SK-N-SH treated with all-trans-retinoic acid at 6 μM for 48 hours (cell line): ENCODE data around the gene MGME1.

Experiments
- ATAC-seq: fragments of 200-7000 bp; cut with Tn5 transposase; 3 replicates; pipeline ENCODE4 v1.9.1; 2020; ENCODE audit warnings: mild to moderate bottlenecking, moderate library complexity
- ARNTL ChIP-seq: fragments of 450-650 bp; formaldehyde crosslinking; IDR thresholded peaks from 2 replicates; pipeline ENCODE4 v1.5.0; 2020; ENCODE audit warnings: low read depth, mild to moderate bottlenecking, moderate library complexity, borderline replicate concordance
- CSDC2 ChIP-seq: fragments of 250-450 bp; sonication (Bioruptor Pico); IDR thresholded peaks from 2 replicates; pipeline ENCODE4 v1.5.0; 2020; ENCODE audit warnings: mild to moderate bottlenecking, moderate library complexity
- ESRRG ChIP-seq: fragments of 250-450 bp; sonication (Bioruptor Pico); IDR thresholded peaks from 2 replicates; pipeline ENCODE4 v1.6.1; 2021; ENCODE audit warnings: mild to moderate bottlenecking
- GLIS3 ChIP-seq: fragments of 250-450 bp; sonication (Bioruptor Pico); IDR thresholded peaks from 2 replicates; pipeline ENCODE4 v1.5.0; 2020; ENCODE audit warnings: mild to moderate bottlenecking, moderate library complexity
- ISL1 ChIP-seq: fragments of 250-450 bp; sonication (Bioruptor Pico); IDR thresholded peaks from 2 replicates; pipeline ENCODE4 v2.1.2; 2022; ENCODE audit warnings: mild to moderate bottlenecking, moderate library complexity
- OSR1 ChIP-seq: fragments of 250-450 bp; sonication (Bioruptor Pico); IDR thresholded peaks from 2 replicates; pipeline ENCODE4 v1.8.0; 2022; ENCODE audit warnings: moderate library complexity, mild to moderate bottlenecking, inconsistent platforms
- PPARA ChIP-seq: fragments of 250-450 bp; sonication (Bioruptor Pico); IDR thresholded peaks from 2 replicates; pipeline ENCODE4 v1.5.0; 2020; ENCODE audit warnings: mild to moderate bottlenecking, borderline replicate concordance
- RARB ChIP-seq: fragments of 250-450 bp; sonication (Bioruptor Pico); IDR thresholded peaks from 2 replicates; pipeline ENCODE4 v1.8.0; 2021; ENCODE audit warnings: mild to moderate bottlenecking, moderate library complexity
- SNAI2 ChIP-seq: fragments of 250-450 bp; sonication (Bioruptor Pico); IDR thresholded peaks from 2 replicates; pipeline ENCODE4 v1.5.0; 2020; ENCODE audit warnings: mild to moderate bottlenecking, moderate library complexity
- TCF4 ChIP-seq: fragments of 250-450 bp; sonication (Bioruptor Pico); IDR thresholded peaks from 2 replicates; pipeline ENCODE4 v1.8.0; 2021; ENCODE audit warnings: mild to moderate bottlenecking, moderate library complexity, borderline replicate concordance
- TOX ChIP-seq: fragments of 250-450 bp; sonication (Bioruptor Pico); IDR thresholded peaks from 2 replicates; pipeline ENCODE4 v1.8.0; 2021; ENCODE audit warnings: mild to moderate bottlenecking, moderate library complexity, borderline replicate concordance
- ZC3H10 ChIP-seq: fragments of 250-450 bp; sonication (Bioruptor Pico); IDR thresholded peaks from 2 replicates; pipeline ENCODE4 v1.5.1; 2021; ENCODE audit warnings: mild to moderate bottlenecking, moderate library complexity
- ZFP3 ChIP-seq: fragments of 250-450 bp; sonication (Bioruptor Pico); IDR thresholded peaks from 2 replicates; pipeline ENCODE4 v1.5.0; 2020; ENCODE audit warnings: mild to moderate bottlenecking, moderate library complexity
- ZFP30 ChIP-seq: fragments of 450-650 bp; formaldehyde crosslinking; IDR thresholded peaks from 2 replicates; pipeline ENCODE4 v1.5.0; 2022; ENCODE audit warnings: mild to moderate bottlenecking, moderate library complexity
- ZNF565 ChIP-seq: fragments of 450-650 bp; formaldehyde crosslinking; conservative IDR thresholded peaks from 2 replicates; pipeline ENCODE4 v1.5.0; 2020; ENCODE audit warnings: low read depth, mild to moderate bottlenecking, moderate library complexity
- TF ChIP-seq, protein P1 (sequence below): fragments of 250-450 bp; sonication (Bioruptor Pico); IDR thresholded peaks from 2 replicates; pipeline ENCODE4 v1.8.0; 2020; ENCODE audit warnings: mild to moderate bottlenecking, moderate library complexity, borderline replicate concordance
- TF ChIP-seq, protein P2 (sequence below): fragments of 250-450 bp; sonication (Bioruptor Pico); IDR thresholded peaks from 2 replicates; pipeline ENCODE4 v1.5.1; 2020; ENCODE audit warnings: low read depth, mild to moderate bottlenecking, moderate library complexity
- TF ChIP-seq, protein P3 (sequence below): fragments of 250-450 bp; sonication (Bioruptor Pico); IDR thresholded peaks from 2 replicates; pipeline ENCODE4 v1.5.0; 2020; ENCODE audit warnings: mild to moderate bottlenecking, moderate library complexity

MGME1 gene

DNA sequence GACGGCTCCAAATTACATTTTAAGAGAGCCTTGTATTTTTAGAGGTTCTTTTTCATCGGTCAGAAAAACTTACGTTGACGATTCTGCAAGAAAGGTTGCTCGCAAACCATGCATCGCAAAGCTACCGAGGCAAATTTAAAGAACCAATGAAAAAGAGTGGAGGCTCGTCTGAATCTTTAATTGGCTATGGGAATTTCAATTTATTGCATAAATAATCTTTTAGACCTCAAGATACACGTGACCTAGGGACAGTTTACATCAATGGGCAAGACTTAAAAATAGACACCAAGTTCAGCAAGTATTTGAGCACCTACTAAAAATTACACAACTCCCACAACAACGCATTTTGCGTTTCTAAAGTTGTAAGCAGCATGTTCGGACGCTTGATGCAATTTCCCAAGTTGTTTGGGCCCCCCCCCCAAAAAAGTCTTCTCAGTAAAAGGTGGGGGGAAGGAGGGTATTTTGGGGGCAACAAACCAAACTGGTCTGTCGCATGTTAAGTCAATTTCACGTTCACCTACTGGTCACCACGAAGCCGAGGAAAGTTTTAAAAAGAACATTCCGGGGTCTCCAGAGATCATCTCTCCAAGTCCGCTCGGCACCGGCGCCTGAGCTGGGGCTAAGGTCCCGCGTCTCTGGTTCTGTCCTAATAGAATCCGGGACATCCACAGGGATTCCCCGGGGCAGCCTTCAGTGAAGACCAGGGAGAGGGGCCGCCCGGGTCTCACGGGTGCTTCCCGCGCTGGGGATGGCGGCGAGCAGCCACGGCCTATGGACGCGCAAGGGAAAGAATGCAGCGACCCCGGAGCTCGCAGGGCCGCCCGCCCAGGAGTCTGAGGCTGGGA, 1.1 kb upstream of the MGME1 start:
- TF ChIP-seq ESRRG (CRISPR knock-in tag), result no peak
- no peak for TF ChIP-seq CSDC2
- TF ChIP-seq OSR1 (CRISPR knock-in tag), result no peak
- TF ChIP-seq, protein P1, sequence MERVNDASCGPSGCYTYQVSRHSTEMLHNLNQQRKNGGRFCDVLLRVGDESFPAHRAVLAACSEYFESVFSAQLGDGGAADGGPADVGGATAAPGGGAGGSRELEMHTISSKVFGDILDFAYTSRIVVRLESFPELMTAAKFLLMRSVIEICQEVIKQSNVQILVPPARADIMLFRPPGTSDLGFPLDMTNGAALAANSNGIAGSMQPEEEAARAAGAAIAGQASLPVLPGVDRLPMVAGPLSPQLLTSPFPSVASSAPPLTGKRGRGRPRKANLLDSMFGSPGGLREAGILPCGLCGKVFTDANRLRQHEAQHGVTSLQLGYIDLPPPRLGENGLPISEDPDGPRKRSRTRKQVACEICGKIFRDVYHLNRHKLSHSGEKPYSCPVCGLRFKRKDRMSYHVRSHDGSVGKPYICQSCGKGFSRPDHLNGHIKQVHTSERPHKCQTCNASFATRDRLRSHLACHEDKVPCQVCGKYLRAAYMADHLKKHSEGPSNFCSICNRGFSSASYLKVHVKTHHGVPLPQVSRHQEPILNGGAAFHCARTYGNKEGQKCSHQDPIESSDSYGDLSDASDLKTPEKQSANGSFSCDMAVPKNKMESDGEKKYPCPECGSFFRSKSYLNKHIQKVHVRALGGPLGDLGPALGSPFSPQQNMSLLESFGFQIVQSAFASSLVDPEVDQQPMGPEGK, result no peak
- no peak for TF ChIP-seq TOX (CRISPR knock-in tag)
- no peak for TF ChIP-seq ZNF565 (CRISPR knock-in tag)
- no peak for TF ChIP-seq ZFP3 (CRISPR knock-in tag)
- peak; percentile 1 for ATAC-seq

DNA sequence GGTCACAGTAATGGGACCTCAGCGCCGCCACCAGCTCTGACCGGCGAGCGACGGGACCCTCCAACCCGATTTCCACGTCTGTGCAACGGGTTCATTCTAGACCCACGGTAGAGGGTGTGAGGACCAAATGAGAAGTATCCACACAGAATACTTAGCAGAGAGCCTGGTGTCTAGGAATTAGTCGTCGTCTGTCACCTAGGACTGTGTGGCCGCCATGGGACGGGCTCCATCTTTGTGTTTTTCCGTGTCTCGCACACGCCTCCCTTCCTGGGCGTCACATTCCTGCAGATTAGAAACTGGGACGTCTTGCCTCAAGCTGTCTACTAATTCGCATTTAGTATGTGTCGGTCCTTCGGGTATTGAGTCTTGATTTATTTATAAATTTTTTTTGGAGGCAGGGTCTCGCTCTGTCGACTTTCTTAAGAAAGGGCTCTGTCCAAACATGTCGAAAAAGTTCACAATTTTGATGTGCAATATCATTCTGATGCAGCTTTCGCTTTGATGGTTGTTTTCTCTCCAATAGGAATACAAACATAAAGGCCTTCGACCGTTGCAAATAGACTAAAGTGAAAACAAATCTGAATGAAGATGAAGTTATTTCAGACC, 563 bp downstream of the MGME1 start:
- peak; percentile 24 for ATAC-seq
- TF ChIP-seq TCF4 (CRISPR knock-in tag), result no peak
- no peak for TF ChIP-seq ZFP3 (CRISPR knock-in tag)
- no peak for TF ChIP-seq ZFP30 (CRISPR knock-in tag)
- TF ChIP-seq CSDC2, result no peak
- TF ChIP-seq ESRRG (CRISPR knock-in tag), result no peak

DNA sequence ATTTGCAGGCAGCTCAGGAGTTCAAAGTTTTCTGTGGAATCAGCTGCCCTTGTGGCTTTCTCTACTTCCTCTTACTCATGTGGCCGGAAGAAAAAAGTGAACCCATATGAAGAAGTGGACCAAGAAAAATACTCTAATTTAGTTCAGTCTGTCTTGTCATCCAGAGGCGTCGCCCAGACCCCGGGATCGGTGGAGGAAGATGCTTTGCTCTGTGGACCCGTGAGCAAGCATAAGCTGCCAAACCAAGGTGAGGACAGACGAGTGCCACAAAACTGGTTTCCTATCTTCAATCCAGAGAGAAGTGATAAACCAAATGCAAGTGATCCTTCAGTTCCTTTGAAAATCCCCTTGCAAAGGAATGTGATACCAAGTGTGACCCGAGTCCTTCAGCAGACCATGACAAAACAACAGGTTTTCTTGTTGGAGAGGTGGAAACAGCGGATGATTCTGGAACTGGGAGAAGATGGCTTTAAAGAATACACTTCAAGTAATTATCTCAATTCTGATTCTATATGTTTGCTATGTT, 1.1 kb downstream of the MGME1 start:
- no peak for TF ChIP-seq ZNF565 (CRISPR knock-in tag)
- TF ChIP-seq ZFP30 (CRISPR knock-in tag), result no peak
- no peak for TF ChIP-seq RARB
- no peak for TF ChIP-seq SNAI2 (CRISPR knock-in tag)
- TF ChIP-seq ESRRG (CRISPR knock-in tag), result no peak
- TF ChIP-seq, protein P1, result no peak
- TF ChIP-seq ARNTL (CRISPR knock-in tag), result no peak
- TF ChIP-seq, protein P2, sequence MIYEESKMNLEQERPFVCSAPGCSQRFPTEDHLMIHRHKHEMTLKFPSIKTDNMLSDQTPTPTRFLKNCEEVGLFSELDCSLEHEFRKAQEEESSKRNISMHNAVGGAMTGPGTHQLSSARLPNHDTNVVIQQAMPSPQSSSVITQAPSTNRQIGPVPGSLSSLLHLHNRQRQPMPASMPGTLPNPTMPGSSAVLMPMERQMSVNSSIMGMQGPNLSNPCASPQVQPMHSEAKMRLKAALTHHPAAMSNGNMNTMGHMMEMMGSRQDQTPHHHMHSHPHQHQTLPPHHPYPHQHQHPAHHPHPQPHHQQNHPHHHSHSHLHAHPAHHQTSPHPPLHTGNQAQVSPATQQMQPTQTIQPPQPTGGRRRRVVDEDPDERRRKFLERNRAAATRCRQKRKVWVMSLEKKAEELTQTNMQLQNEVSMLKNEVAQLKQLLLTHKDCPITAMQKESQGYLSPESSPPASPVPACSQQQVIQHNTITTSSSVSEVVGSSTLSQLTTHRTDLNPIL (CRISPR knock-in tag), result no peak
- no peak for TF ChIP-seq ISL1
- TF ChIP-seq TOX (CRISPR knock-in tag), result no peak
- no peak for TF ChIP-seq OSR1 (CRISPR knock-in tag)
- no peak for TF ChIP-seq PPARA (CRISPR knock-in tag)
- no peak for TF ChIP-seq ZC3H10
- TF ChIP-seq, protein P3, sequence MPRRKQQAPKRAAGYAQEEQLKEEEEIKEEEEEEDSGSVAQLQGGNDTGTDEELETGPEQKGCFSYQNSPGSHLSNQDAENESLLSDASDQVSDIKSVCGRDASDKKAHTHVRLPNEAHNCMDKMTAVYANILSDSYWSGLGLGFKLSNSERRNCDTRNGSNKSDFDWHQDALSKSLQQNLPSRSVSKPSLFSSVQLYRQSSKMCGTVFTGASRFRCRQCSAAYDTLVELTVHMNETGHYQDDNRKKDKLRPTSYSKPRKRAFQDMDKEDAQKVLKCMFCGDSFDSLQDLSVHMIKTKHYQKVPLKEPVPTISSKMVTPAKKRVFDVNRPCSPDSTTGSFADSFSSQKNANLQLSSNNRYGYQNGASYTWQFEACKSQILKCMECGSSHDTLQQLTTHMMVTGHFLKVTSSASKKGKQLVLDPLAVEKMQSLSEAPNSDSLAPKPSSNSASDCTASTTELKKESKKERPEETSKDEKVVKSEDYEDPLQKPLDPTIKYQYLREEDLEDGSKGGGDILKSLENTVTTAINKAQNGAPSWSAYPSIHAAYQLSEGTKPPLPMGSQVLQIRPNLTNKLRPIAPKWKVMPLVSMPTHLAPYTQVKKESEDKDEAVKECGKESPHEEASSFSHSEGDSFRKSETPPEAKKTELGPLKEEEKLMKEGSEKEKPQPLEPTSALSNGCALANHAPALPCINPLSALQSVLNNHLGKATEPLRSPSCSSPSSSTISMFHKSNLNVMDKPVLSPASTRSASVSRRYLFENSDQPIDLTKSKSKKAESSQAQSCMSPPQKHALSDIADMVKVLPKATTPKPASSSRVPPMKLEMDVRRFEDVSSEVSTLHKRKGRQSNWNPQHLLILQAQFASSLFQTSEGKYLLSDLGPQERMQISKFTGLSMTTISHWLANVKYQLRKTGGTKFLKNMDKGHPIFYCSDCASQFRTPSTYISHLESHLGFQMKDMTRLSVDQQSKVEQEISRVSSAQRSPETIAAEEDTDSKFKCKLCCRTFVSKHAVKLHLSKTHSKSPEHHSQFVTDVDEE, result no peak
- no peak for TF ChIP-seq GLIS3
- TF ChIP-seq CSDC2, result no peak
- no peak for TF ChIP-seq TCF4 (CRISPR knock-in tag)
- no peak for TF ChIP-seq ZFP3 (CRISPR knock-in tag)
- TF ChIP-seq, all 23 proteins: peak for 0
- no peak for ATAC-seq
